Pulmonary artery endothelial cell (primary cell): ENCODE measurements around the gene ZNF397. TPM values are rescaled to one million over a fixed set of nuclear protein-coding genes. Genes with fewer than 3 reads are reported as not detected.

Experiments
- DNase-seq: peaks from one replicate; pipeline ENCODE4 v3.0.0-alpha.2; 2011; ENCODE audit warnings: low read depth, low spot score
- total RNA-seq: library from RNA; depleted of rRNA; stranded (reverse); fragments of >200 nt; gene quantifications from 2 replicates; pipeline ENCODE4 v1.2.3, GENCODE V29; 2014

The ZNF397 gene
- total RNA-seq, 1 donor from 2014 or later, result 3.8 TPM

DNA sequence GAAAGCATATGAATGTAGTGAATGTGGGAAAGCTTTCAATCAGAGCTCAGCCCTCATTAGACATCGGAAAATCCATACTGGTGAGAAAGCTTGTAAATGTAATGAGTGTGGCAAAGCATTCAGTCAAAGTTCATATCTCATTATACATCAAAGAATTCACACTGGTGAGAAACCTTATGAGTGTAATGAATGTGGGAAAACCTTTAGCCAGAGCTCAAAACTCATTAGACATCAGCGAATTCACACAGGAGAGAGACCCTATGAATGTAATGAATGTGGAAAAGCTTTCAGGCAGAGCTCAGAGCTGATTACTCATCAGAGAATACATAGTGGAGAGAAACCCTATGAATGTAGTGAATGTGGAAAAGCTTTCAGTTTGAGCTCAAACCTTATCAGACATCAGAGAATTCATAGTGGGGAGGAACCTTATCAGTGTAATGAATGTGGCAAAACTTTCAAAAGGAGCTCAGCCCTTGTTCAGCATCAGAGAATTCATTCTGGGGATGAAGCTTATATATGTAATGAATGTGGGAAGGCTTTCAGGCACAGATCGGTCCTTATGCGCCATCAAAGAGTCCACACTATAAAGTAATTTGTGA, 5.0 kb downstream of the ZNF397 start:
- DNase-seq, result no peak

DNA sequence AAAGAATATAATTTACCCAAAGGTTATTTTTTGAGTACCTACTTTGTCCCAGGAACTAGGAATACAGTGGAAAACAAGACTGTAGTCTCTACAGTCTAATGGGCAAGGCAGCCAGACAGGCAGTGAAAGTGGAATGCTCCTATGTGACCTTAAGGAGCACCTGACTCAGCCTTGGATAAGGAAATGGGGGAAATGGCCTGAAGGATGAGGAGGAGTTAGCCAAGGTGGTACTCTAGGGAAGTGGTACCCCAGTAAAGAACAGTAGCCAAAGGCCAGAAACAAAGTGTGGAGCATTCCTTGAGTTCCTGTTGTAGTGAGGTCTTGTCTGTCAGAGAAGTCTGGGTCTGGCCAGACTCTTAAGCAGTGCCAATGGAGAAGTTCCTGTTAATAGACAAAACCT, 6.0 kb downstream of the ZNF397 start:
- no peak for DNase-seq

DNA sequence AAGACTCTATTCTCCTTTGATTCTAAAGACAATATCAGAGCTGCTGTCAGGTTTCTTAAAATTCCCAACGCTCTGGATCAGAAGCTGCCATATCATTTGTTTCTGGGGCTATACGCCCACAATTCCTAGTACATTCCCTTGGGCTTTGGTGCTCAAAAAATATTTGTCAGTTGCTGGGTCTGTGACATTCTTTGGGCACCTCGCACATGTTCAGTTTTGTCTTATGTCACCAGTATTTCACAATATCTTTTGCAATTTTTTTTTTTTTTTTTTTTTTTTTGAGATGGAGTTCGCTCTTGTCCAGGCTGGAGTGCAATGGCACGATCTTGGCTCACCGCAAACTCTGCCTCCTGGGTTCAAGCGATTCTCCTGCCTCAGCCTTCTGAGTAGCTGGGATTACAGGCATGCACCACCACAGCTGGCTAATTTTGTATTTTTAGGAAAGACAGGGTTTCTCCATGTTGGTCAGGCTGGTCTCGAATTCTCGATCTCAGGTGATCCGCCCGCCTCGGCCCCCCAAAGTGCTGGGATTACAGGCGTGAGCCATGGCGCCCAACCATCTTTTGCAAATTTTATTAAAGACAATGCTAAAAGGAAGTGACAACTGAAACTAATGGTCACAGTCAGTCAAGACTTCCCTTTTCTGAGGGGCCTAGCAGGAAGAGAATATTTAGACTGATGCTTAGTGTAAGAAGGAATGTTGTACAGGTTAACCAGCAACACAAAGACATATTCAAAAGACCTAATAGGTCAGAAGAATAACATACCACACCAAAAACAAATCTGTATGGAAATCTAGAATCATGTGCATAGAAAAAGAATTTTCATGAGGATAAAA, 6.8 kb downstream of the ZNF397 start:
- DNase-seq, result no peak

DNA sequence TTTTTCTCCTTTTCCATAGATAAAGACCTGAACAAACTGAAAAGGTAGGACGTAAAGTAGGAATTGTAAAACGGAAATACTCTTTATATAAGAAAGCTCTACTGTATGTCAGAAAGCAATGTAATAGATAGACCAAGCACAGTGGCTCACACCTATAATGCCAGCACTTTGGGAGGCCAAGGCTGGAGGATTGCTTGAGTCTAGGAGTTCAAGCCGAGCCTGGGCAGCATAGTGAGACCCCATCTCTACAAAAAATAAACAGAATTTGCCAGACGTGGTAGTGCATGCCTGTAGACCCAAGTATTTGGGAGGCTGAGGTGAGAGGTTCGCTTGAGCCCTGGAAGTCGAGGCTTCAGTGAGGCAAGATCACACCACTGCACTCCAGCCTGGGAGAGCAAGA, 7.6 kb downstream of the ZNF397 start:
- DNase-seq, result no peak

DNA sequence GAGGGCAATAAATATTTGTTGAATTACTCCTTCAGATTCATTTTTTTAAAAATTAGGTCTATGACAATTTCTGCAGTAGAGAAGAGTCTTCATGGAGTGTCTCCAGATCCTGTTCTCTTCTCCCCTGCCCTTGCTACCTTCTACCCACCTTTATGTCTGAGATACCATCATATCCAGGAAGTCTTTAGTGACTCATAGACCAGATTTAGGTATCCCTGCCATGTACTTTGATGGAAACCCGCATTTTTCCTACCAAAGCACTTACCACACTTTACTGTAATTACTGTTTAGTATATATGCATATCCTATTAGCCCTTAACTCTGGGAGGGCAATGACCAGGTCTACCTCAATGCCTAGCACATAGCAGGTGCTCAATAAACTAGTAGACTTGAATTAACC, 11.6 kb downstream of the ZNF397 start:
- no peak for DNase-seq

DNA sequence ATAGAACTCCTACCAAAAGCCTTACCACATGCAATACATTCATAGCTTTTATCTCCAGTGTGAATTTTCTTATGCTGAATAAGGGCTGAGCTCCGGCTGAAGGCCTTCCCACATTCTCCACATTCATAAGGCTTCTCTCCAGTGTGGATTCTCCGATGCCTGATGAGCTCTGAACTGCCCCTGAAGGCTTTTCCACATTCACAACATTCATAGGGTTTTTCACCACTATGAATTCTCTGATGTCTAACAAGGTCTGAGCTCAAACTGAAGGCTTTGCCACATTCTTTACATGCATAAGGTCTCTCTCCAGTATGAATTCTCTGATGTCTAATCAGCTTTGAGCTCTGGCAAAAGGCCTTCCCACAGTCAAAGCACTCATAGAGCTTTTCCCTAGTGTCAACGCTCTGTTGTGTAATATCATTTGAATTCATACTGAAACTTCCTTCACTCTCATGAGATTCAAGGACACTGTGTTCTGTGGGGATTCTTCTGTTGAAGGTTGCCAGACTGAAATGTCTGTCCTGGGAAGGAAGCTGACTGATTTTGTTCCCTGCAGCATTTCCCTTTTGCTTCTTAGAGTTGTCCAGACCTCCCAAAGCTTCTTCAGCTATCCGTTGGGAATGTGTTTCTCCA, 12.9 kb downstream of the ZNF397 start:
- DNase-seq, result no peak

DNA sequence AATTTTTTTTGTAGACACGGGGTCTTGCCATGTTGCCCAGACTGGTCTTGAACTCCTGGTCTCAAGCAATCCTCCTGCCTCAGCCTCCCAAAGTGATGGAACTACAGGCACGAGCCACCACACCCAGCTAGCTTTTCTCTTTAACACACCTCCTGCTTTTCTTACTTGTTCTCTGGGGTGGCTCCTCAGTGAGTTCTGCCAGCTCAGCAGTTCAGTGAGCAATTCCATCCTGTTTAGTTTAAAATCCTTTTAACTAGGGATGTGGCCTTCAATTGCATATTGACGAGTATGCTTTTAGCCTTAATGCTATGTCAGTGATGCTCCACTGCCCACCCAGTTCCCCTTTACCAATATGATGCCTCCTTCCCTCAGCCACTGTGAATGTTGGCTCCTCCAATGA, 16.1 kb downstream of the ZNF397 start:
- DNase-seq, result no peak

DNA sequence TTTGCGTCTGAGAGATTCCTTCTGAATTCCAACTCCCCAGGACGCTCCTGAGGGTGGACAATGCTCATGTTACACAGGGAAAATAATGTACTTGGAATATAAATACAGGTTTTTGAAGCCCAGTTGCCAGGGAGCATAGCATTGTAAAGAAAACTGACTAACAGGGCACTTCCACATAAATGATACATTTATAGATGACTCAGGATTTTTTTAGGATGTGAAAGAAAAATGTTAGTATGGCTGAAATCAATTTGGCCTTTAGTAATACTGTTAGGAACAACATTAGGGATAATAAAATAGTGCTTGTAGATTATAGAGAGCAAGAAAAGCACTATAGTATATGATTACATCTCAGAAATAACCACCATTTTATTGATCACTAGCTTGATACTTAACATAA, 23.6 kb downstream of the ZNF397 start:
- DNase-seq, result no peak

DNA sequence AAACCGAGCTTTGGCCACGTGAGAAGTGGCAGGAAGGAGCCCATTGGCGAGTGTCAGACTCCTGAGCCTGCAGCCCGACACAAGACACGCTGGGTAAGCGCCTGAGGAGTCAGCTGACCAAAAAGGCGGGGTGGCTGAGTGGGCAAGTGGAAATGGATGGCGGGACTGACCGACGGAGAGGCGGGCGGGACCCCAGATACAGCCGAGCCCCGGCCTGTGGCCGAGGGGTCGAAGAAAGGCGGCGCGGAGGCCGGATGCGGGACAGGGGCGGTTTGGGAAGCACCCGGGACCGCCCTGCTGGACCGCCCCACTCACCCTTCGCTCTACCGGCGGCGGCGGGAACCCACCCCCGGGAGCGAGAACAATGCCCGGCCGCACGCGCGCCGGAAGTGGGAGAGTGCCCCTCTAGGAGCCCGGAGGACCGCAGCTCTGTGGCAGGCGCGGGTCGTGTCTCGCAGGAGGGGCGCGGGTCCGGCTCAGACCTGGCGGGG, 26.4 kb downstream of the ZNF397 start:
- DNase-seq, result no peak

DNA sequence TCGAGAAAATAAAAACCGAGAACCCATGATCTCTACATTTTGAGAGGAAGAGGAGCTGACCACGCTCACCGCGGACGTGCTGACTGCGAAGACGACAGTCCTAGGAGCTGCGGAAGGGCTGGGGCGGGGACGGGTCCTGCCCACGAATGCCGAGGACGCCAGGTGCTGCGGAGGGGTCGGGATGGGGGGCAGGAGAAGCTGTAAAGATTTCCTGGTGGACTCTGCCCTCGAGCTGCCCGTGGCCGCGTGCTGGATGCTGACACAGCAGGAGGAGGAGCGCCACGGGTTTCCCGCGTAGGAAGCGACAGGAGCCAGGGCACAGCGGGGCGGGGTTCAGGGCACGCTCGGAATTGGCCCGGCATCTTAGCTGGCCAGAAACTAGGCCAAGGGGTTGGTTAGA, 27.0 kb downstream of the ZNF397 start:
- DNase-seq, result no peak

DNA sequence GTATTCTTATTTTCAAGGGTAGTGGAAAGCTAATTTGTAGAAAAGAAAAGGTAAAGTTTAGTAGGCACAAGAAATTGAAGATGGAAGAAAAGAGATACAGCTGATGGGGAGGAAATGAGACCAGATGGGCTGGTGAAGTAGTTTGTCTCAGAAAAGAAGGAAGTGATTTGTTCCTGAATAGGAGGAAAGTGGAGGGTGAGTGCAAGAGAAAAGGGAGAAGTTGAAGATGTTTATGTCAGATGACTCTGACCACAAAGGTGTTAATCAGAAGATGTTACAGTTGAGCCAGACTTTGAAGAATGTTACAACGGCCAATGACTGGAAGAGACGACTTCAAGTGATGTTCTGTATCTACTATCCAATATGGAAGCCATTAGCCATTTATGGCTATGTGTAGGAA, 28.0 kb downstream of the ZNF397 start:
- no peak for DNase-seq

DNA sequence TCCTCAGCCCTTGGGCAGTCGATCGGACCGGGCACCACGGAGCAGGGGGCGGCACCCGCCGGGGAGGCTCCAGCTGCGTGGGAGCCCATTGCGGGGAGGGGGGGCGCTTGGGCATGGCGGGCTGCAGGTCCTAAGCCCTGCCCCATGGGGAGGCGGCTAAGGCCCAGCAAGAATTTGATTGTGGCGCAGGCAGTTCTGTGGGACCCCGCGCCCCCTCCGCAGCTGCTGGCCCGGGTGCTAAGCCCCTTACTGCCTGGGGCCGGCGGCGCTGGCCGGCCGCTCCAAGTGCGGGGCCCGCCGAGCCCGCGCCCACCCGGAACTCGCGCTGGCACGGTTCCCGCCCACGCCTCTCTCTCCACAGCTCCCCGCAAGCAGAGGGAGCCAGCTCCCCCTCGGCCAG, 30.8 kb downstream of the ZNF397 start:
- DNase-seq, result no peak

DNA sequence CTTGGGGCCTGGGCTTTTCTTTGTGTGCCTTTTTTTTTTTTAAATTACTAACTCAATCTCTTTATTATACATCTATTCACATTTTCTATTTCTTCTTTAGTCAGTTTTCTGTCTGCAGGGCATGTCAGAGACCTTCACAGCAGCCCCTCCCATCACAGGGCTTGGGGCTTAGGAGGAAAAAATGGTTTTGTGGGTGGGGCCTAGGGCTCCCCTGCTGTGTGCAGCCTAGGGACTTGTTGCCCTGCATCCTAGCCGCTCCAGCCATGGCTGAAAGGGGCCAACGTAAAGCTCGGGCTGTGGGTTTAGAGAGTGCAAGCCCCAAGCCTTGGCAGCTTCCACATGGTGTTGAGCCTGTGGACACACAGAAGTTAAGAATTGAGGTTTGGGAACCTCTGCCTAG, 35.4 kb downstream of the ZNF397 start:
- no peak for DNase-seq

DNA sequence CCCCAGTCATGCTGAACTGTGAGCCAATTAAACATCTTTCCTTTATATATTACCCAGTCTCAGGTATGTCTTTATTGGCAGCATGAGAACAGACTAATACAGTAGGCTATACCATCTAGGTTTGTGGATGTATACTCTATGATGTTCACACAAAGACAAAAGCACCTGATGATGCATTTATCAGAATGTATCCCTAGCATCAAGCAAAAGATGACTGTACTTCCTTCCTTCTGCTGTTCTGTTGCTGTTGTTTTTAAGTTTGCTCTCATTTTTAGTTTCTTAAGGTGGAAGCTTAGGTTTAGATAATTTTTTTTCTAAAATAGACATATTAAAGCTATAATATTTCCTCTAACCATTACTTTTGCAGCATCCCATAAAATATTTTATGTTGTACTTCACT, 36.8 kb downstream of the ZNF397 start:
- no peak for DNase-seq

DNA sequence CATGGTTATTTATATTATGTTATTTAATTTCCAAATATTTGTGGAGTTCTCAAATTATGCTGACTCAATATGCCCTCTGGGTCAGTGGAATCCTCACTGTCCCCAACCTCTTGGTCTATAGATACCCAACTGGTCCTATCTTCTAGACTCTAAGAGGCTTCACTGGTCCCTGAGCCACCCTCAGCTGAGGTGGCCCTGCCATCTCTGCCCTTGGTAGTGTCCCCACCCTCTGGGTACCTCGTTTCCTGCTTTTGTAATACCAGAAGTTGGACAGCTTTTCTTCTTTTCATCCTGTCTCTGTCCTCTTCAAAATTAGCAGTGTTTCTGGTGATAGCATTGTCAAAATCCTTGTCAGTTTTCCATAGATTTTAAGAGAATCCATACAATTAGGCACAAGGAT, 37.3 kb downstream of the ZNF397 start:
- no peak for DNase-seq

DNA sequence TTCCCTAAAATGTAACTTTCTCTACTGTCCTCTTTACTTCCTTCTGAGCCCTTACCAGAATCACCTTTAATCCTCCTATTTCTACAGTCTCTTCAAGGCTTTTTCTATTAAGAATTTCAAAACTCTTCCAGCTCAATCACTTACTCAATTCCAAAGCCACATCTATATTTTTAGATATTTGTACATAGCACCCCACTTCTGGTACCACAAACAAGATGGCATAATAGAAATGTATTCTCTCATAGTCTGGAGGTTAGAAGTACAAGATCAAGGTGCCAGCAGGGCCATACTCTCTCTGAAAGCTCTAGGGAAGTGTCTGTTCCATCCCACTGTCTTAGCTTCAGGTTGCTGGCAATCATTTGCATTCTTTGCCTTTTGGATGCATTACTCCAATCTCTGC, 38.1 kb downstream of the ZNF397 start:
- DNase-seq, result no peak

DNA sequence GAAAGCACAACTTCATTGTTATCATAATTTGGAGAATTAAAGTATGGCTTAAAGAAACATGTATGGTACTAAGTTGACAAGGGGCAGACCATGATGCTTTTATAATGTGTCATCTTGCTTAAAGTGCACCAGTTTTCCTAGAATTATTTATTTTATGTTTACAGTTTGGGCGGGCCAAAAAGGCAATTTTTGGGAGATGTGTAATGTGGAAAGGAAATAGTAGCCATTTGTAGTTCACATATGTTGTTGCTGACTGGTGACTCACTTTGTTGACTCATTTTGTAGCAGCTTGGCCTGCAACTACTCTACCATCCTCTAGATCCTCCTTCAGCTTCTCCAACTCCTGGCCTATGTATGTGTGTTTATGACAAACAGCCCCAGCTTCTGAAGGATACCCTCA, 41.5 kb downstream of the ZNF397 start:
- peak; percentile 67 for DNase-seq

DNA sequence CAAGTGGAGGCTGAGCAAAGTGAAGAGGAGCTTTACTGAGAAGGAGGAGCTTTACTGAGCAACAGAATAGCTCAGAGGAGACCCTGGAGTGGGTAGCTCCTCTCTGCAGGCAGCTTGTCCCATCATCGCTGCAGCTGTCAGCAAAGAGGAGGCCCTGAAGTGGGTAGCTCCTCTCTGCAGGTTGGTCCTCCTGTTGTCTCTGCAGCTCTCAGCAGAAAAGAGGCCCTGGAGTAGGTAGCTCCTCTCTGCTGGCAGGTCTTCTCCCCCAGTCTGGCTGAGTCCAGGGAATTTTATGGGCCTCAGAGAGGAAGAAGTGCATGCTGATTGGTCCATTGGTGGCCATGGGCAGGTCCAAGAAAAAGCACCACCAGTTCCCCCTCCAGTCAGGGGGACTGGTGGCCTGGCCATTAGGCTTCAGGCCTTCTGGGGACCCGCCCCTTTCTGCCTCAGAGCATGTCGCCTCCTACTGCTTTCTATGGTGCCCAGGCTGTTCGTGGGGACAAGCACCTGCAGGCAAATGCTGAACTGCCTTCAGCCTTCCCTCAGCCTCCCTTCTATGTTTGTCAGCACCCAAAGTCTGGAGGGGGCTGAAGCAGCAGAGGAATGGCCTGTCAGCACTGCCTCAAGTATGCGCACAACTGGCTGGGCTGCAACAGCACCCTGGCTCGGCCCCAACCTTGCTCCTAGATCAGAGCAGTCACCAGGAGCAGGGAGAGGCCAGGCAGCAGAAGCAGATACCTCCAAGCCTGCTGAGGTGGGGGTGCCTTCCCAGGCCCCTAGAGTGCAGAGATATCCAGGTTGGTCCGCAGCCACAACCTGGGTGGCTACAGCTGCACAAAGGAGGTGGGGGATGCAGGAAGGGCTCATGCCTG, 43.3 kb downstream of the ZNF397 start:
- DNase-seq, result no peak

DNA sequence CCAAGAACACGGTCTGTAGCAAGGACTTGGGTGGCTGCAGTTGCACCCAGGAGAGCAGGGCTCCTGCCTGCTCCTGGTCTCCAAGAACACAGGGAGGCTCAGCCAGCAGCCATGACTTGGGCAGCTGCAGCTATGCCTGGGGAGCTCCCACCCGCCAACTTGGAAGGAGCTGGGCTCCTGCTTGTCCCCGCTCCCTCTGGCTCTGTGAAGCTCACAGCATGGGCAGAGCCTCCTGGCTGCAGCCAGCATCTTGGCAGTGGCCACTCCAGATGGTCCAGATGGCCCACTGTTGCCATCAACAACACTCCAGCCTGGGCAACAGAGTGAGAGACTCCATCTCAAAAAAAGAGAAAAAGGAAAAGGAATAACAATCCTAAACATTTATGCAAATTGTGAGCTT, 44.0 kb downstream of the ZNF397 start:
- DNase-seq, result no peak

DNA sequence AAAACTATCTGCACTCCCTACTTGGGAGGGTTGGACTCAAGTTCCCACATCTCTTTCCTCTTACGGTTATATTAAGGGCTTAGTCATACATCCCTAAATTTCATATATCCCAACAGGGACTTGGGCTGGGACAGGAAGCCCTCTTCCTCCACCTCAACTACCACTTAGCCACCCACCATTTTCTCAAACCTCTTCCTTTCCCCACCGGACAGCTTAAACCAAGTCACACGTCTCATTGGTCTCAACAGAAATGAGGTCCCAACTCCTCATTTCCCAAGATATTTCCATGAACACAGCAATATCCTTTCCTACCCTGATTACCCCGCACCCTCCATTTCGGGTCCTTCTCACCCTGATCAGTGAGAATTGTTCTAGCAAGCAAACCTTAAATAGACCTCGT, 48.5 kb downstream of the ZNF397 start:
- no peak for DNase-seq

DNA sequence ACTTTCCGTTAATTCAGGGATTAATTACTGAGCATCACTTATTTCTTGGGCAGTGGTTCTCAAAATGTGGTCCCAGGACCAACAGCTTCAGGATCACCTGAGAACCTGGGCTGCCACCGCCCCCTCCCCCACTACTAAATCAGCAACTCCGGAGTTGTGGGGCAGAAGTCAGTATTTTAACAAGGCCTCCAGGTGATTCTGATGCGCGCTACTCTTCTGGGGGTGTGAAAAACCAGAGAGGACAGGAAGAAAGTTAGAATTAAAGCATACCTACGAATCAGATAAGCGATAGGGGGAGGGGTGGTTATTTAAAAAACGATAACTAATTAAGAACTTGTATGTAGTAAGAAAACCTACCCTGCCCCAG, 48.9 kb downstream of the ZNF397 start:
- no peak for DNase-seq
